ENCODE data around the gene POLQ.

DNA sequence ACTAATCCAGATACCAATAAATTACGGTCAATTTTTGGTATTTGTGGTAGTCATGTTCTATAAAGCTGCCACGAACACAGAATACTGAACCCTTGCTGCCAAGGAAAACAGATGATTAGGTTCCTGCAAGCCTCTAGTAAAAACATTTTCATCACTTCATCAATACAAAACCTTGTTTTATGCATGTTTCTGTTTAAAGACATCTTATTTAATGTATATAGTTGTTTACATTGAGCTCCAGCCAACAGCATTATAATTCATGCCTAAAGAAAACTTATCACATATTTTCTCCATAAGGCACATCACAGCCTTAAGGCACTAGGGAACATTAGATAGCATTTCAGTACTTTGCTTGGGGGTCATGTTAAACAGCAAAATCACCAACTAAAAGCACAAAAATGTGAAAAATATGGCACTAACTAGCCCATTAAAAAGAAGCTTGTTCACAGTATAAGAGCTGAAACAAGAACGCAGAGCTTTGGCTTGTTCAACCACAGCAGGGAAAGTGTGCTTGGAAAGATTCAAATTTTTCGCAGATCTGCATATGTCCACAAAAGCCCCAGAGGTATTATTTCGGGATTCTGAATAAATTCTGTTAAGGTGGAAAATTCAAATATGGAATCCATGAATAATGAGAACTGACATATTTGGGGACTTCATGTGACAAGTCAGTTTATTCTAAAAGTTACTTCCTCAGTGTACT is 27.7 kb downstream of the POLQ start:
- no peak for TF ChIP-seq POLR2A (IDR thresholded peaks at IDR 0.05; ENCODE audit: low read depth, low read length)
- no peak for TF ChIP-seq TAF1 (IDR thresholded peaks at IDR 0.05; ENCODE audit: borderline replicate concordance, low read depth, low read length)
